Neuronal stem cell (in vitro differentiated cells): ENCODE data around the gene JCAD.

Source experiments
- DNase-seq: peaks from one replicate; pipeline ENCODE4 v3.0.0-alpha.2; 2013; ENCODE audit warnings: low spot score
- H2AFZ ChIP-seq: one replicate; pipeline ENCODE4 v1.6.1; 2013; ENCODE audit warnings: mild to moderate bottlenecking, low read length, inconsistent platforms
- H2AK5ac ChIP-seq: 2 replicates; pipeline ENCODE4 v1.6.1; 2013; ENCODE audit warnings: low read depth, mild to moderate bottlenecking, inconsistent platforms, low read length, moderate library complexity, mixed read lengths
- H2BK120ac ChIP-seq: 2 replicates; pipeline ENCODE4 v1.6.1; 2013; ENCODE audit warnings: low read depth, mild to moderate bottlenecking, inconsistent platforms, low read length, moderate library complexity, mixed read lengths
- H2BK12ac ChIP-seq: one replicate; pipeline ENCODE4 v1.6.1; 2013; ENCODE audit warnings: low read length, inconsistent platforms
- H2BK15ac ChIP-seq: 2 replicates; pipeline ENCODE4 v1.6.1; 2013; ENCODE audit warnings: mild to moderate bottlenecking, low read length, inconsistent platforms, mixed read lengths
- H2BK5ac ChIP-seq: one replicate; pipeline ENCODE4 v1.6.1; 2013; ENCODE audit warnings: inconsistent platforms, mild to moderate bottlenecking, low read length, moderate library complexity
- H3K14ac ChIP-seq: one replicate; pipeline ENCODE4 v1.6.1; 2013; ENCODE audit warnings: low read length, inconsistent platforms
- H3K18ac ChIP-seq: 2 replicates; pipeline ENCODE4 v1.6.1; 2013; ENCODE audit warnings: low read length, inconsistent platforms
- H3K23ac ChIP-seq: 2 replicates; pipeline ENCODE4 v1.6.1; 2013; ENCODE audit warnings: low read depth, mild to moderate bottlenecking, mixed read lengths, low read length, inconsistent platforms; ENCODE audit not compliant: poor library complexity
- H3K27ac ChIP-seq: replicated peaks from 3 replicates; pipeline ENCODE4 v1.5.1; 2013; ENCODE audit warnings: low read length, inconsistent platforms
- H3K27me3 ChIP-seq, 3 experiments: 2 replicates each; pipeline ENCODE4 v1.6.1; 2013; ENCODE audit warnings: low read length in 3 of 3, mild to moderate bottlenecking in 2 of 3, inconsistent platforms in 1 of 3, low read depth in 1 of 3, mixed read lengths in 1 of 3, moderate library complexity in 1 of 3; ENCODE audit not compliant: control insufficient read depth in 3 of 3, insufficient read depth in 3 of 3
- H3K36me3 ChIP-seq, 2 donors: replicated peaks in 1 of 2; 2 replicates each; pipeline ENCODE4 v1.6.1; 2013; ENCODE audit warnings: low read length in 2 of 2; ENCODE audit not compliant: control insufficient read depth in 2 of 2, insufficient read depth in 2 of 2
- H3K4ac ChIP-seq: 2 replicates; pipeline ENCODE4 v1.6.1; 2013; ENCODE audit warnings: inconsistent platforms, mild to moderate bottlenecking, low read length, moderate library complexity
- H3K4me1 ChIP-seq, 2 donors: 1 replicate in 1 of 2; 2 replicates in 1 of 2; pipeline ENCODE4 v1.6.1; 2013; ENCODE audit warnings: low read length in 2 of 2, low read depth in 1 of 2; ENCODE audit not compliant: control insufficient read depth in 2 of 2, insufficient read depth in 1 of 2
- H3K4me2 ChIP-seq: one replicate; pipeline ENCODE4 v1.6.1; 2013; ENCODE audit warnings: mild to moderate bottlenecking, low read length, inconsistent platforms; ENCODE audit not compliant: insufficient read depth, poor library complexity, severe bottlenecking
- H3K4me3 ChIP-seq, 2 donors: 2 replicates each; pipeline ENCODE4 v1.5.1; 2013; ENCODE audit warnings: low read length in 2 of 2, mild to moderate bottlenecking in 2 of 2, inconsistent platforms in 1 of 2, moderate library complexity in 1 of 2
- H3K79me1 ChIP-seq: one replicate; pipeline ENCODE4 v1.6.1; 2013; ENCODE audit warnings: low read depth, mild to moderate bottlenecking, inconsistent platforms, low read length, moderate library complexity
- H3K9ac ChIP-seq: one replicate; pipeline ENCODE4 v1.6.1; 2013; ENCODE audit warnings: mild to moderate bottlenecking, low read depth, low read length, inconsistent platforms; ENCODE audit not compliant: poor library complexity
- H3K9me3 ChIP-seq, 2 donors: replicated peaks in 1 of 2; 2 replicates each; pipeline versions ENCODE3 to v1.6.1; 2013; ENCODE audit warnings: low read length in 2 of 2, mild to moderate bottlenecking in 2 of 2, inconsistent platforms in 1 of 2, low read depth in 1 of 2, mixed read lengths in 1 of 2, moderate library complexity in 1 of 2; ENCODE audit not compliant: control insufficient read depth in 2 of 2, insufficient read depth in 1 of 2
- H4K8ac ChIP-seq: one replicate; pipeline ENCODE4 v1.6.1; 2013; ENCODE audit warnings: low read depth, mild to moderate bottlenecking, inconsistent platforms, low read length, moderate library complexity
- H4K91ac ChIP-seq: one replicate; pipeline ENCODE4 v1.6.1; 2013; ENCODE audit warnings: low read length, low read depth, mild to moderate bottlenecking, inconsistent platforms; ENCODE audit not compliant: poor library complexity
- WGBS, 2 donors: extraction: QIAGEN DNeasy Blood & Tissue Kit; methylation state at CpG; one replicate each; pipeline ENCODE4 v1.1.7; 2013; ENCODE audit warnings: missing lambda C conversion rate in 2 of 2, mixed read lengths in 1 of 2; ENCODE audit not compliant: insufficient read length in 2 of 2, insufficient replicate concordance in 1 of 2; ENCODE audit errors: extremely low coverage in 2 of 2; 5-methylcytosine and 5-hydroxymethylcytosine counted together

JCAD gene

DNA sequence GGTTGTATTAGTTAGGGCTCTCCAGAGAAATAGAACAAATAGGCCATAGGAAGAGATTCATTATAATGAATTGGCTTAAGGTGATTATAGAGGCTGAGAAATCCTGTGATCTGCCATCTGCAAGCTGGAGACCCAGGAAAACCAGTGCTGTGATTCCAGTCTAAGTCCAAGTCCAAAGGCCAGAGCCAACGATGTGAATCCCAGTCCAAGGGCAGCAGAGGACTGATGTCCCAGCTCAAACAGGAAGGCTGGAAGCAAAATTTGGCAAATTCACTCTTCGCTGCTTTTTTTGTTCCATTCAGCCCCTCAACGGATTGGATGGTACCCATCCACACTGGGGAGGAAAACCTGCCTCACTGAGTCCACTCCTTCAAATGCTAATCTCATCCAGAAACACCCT is 68.0 kb downstream of the JCAD start:
- H2AK5ac ChIP-seq = no peak overlapping the region
- WGBS, 2 donors = no CpG with 5 or more reads among the region's 3 CpGs

GRCh38 chr10:29987471-29987870 is 71.9 kb downstream of the JCAD start:
- H3K4ac ChIP-seq = no peak overlapping the region
- H3K14ac ChIP-seq = no peak overlapping the region
- no peaks in the 10 kb centered on the region for H3K79me1 ChIP-seq
- H2BK15ac ChIP-seq = no peak overlapping the region
- no peak overlapping the region for H2BK12ac ChIP-seq
- H2AK5ac ChIP-seq = no peak overlapping the region
- H3K36me3 ChIP-seq = no peaks in the 10 kb centered on the region
- H3K27ac ChIP-seq = no peak overlapping the region
- DNase-seq = no peak
- no peak overlapping the region for H4K8ac ChIP-seq
- no peak overlapping the region for H3K9ac ChIP-seq
- no CpG with 5 or more reads among the region's 4 CpGs for WGBS, 2 donors
- no peak overlapping the region for H3K4me2 ChIP-seq
- no peak overlapping the region for H3K4me3 ChIP-seq
- H3K27me3 ChIP-seq = no peaks in the 10 kb centered on the region
- H3K9me3 ChIP-seq = no peaks in the 10 kb centered on the region
- no peak overlapping the region for H2BK5ac ChIP-seq
- no peak overlapping the region for H2AFZ ChIP-seq
- H3K23ac ChIP-seq = no peak overlapping the region
- H3K18ac ChIP-seq = no peak overlapping the region
- no peaks in the 10 kb centered on the region for H3K4me1 ChIP-seq
- no peak overlapping the region for H2BK120ac ChIP-seq
- H4K91ac ChIP-seq = no peak overlapping the region

More for the DNA sequence above, 68.0 kb downstream of the JCAD start:
- Histone ChIP-seq H3K27me3 (no peaks in the 10 kb centered on the region), H4K8ac (no peak overlapping the region), H2BK12ac (no peak overlapping the region), H3K36me3 (no peaks in the 10 kb centered on the region), H3K4ac (no peak overlapping the region), H3K14ac (no peak overlapping the region), H3K4me2 (no peak overlapping the region), H2BK5ac (no peak overlapping the region), H3K9ac (no peak overlapping the region), H3K23ac (no peak overlapping the region), H3K18ac (no peak overlapping the region), H2BK120ac (no peak overlapping the region), H2BK15ac (no peak overlapping the region), H3K4me1 (peaks cover 0 to 4% of the 10 kb centered on the region in 2 donors), H3K79me1 (no peaks in the 10 kb centered on the region), H2AFZ (no peak overlapping the region), H3K4me3 (no peak overlapping the region), H3K9me3 (no peaks in the 10 kb centered on the region), H3K27ac (no peak overlapping the region), H4K91ac (no peak overlapping the region)
- no peak for DNase-seq

- Histone ChIP-seq H3K9me3 (no peaks in the 10 kb centered on the region), H3K4me3 (no peak overlapping the region), H2AFZ (no peak overlapping the region), H4K91ac (no peak overlapping the region), H2BK12ac (no peak overlapping the region), H3K27ac (no peak overlapping the region), H3K23ac (no peak overlapping the region), H3K4ac (no peak overlapping the region), H3K9ac (no peak overlapping the region), H3K4me1 (no peaks in the 10 kb centered on the region), H3K79me1 (no peaks in the 10 kb centered on the region), H3K4me2 (no peak overlapping the region), H2BK15ac (no peak overlapping the region), H3K36me3 (no peaks in the 10 kb centered on the region), H3K18ac (no peak overlapping the region), H2AK5ac (no peak overlapping the region), H4K8ac (no peak overlapping the region), H3K27me3 (no peaks in the 10 kb centered on the region), H2BK120ac (no peak overlapping the region), H2BK5ac (no peak overlapping the region), H3K14ac (no peak overlapping the region)
- DNase-seq = no peak
- WGBS, 2 donors = no CpG with 5 or more reads among the region's 2 CpGs
Measured at GRCh38 chr10:29982997-29983648, 76.3 kb downstream of the JCAD start.

DNA sequence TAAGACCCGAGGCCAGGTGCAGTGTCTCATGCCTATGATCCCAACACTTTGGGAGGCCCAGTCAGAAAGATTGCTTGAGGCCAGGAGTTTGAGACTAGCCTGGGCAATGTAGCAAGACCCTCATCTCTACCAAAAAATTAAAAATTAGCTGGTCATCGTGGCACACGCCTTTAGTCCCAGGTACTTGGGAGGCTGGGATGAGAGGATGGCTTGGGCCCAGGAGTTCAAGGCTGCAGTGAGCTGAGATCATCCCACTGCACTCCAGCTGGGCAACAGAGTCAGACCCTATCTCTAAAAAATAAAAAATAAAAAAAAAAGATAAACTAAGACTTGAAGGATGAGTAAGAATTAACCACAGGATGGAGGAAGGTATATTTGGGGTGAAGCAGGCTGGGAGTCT is 77.9 kb downstream of the JCAD start:
- Histone ChIP-seq H2AFZ (no peak overlapping the region), H3K36me3 (no peaks in the 10 kb centered on the region), H2BK120ac (no peak overlapping the region), H3K79me1 (no peaks in the 10 kb centered on the region), H3K23ac (no peak overlapping the region), H4K91ac (no peak overlapping the region), H3K4me2 (no peak overlapping the region), H2AK5ac (no peak overlapping the region), H4K8ac (no peak overlapping the region), H3K27ac (no peak overlapping the region), H3K9ac (no peak overlapping the region), H2BK5ac (no peak overlapping the region), H3K14ac (no peak overlapping the region), H3K27me3 (no peaks in the 10 kb centered on the region), H3K9me3 (no peaks in the 10 kb centered on the region), H3K4ac (no peak overlapping the region), H3K4me1 (no peaks in the 10 kb centered on the region), H3K4me3 (no peak overlapping the region), H2BK12ac (no peak overlapping the region), H2BK15ac (no peak overlapping the region), H3K18ac (no peak overlapping the region)
- WGBS, 2 donors = no CpG with 5 or more reads among the region's 3 CpGs
- no peak for DNase-seq
